Mucosa of stomach (tissue), 1 donor: ENCODE results near the gene HOXA10.

Experiments
- H3K27me3 ChIP-seq: one replicate; pipeline ENCODE4 v1.7.0; 2013; ENCODE audit warnings: mild to moderate bottlenecking, low read length; ENCODE audit not compliant: control insufficient read depth, insufficient read depth
- H3K36me3 ChIP-seq: one replicate; pipeline ENCODE4 v1.7.0; 2013; ENCODE audit warnings: low read length; ENCODE audit not compliant: control insufficient read depth, insufficient read depth
- H3K4me1 ChIP-seq: one replicate; pipeline ENCODE4 v1.7.0; 2013; ENCODE audit warnings: mild to moderate bottlenecking, low read length; ENCODE audit not compliant: control insufficient read depth, insufficient read depth
- H3K4me3 ChIP-seq: one replicate; pipeline ENCODE4 v1.7.0; 2013; ENCODE audit warnings: low read length
- H3K9ac ChIP-seq: one replicate; pipeline ENCODE4 v1.7.0; 2013; ENCODE audit warnings: mild to moderate bottlenecking, low read length, moderate library complexity
- H3K9me3 ChIP-seq: one replicate; pipeline ENCODE4 v1.7.0; 2013; ENCODE audit warnings: mild to moderate bottlenecking, low read length, moderate library complexity; ENCODE audit not compliant: control insufficient read depth
- donor health status: Pancreatic carcinoma.

The HOXA10 gene

GRCh38 chr7:27173956-27174873 lies at the start of gene HOXA10:
Gene HOXA10, minus strand, starts transcription at chr7:27174320. Its CDS starts 14 bp downstream, at chr7:27174306.
- Histone ChIP-seq H3K9ac (no peak within 1 kb of the TSS), H3K36me3 (no peaks in the 10 kb centered on the region), H3K9me3 (no peaks in the 10 kb centered on the region), H3K4me3 (no peak within 1 kb of the TSS), H3K27me3 (peaks cover 100% of the 10 kb centered on the region), H3K4me1 (peaks cover 15% of the 10 kb centered on the region)

- peaks cover 89% of the 10 kb centered on the region for H3K27me3 ChIP-seq
- H3K9ac ChIP-seq, result no peak overlapping the region
- H3K9me3 ChIP-seq, result no peaks in the 10 kb centered on the region
- H3K4me1 ChIP-seq, result no peaks in the 10 kb centered on the region
- no peak overlapping the region for H3K4me3 ChIP-seq
- no peaks in the 10 kb centered on the region for H3K36me3 ChIP-seq
These were observed 47.2 kb upstream of the HOXA10 start for GRCh38 chr7:27221201-27221797.

DNA sequence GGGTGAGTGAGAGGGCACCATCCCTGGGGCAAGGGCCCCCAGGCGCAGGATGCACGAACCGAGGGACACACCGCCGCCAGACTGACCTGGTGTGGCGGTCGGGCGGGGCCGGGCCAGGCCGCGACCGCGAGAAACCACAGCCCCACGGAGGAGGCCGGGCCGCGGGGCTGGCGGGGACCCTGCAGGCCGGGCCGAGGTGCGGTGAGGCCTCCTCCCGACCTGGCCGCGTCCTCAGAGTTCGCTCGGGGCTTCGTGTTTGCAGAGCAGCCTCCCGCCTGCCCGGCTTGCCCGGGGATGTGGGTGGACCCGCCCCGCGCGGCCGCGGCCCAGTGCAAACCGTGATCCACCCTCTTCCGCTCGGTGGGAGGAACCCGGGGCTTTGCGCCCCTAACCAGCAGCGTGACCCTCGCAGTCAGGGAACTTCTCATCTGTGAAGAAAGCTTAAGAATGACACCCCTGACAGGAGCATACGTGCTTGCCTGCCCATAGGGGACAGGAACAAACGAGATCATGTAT lies 46.4 kb upstream of the HOXA10 start:
- H3K9me3 ChIP-seq, result no peaks in the 10 kb centered on the region
- no peaks in the 10 kb centered on the region for H3K36me3 ChIP-seq
- no peaks in the 10 kb centered on the region for H3K4me1 ChIP-seq
- no peak overlapping the region for H3K4me3 ChIP-seq
- H3K27me3 ChIP-seq, result peaks cover 89% of the 10 kb centered on the region
- no peak overlapping the region for H3K9ac ChIP-seq

DNA sequence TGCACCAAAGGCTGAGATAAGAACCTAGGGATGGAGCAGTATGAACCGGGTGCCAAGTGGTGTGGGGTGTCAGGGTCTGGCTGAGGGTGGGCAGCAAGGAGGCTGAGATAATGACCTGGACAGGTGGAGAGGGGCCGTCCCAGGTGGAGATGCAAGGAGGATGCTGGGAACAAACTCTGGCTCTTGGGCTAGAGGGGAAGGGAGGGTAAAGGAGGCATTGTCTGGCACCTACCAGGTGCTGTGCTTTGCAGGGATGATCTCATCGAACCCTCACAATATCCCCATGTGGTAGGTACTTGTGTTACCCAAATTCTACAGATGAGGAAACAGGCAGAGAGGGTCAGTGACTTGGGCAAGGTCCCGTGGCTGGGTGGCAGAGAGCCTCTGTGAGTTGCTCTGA lies 45.7 kb upstream of the HOXA10 start:
- Histone ChIP-seq H3K36me3 (no peaks in the 10 kb centered on the region), H3K27me3 (peaks cover 89% of the 10 kb centered on the region), H3K4me1 (no peaks in the 10 kb centered on the region), H3K9ac (no peak overlapping the region), H3K9me3 (no peaks in the 10 kb centered on the region), H3K4me3 (no peak overlapping the region)

DNA sequence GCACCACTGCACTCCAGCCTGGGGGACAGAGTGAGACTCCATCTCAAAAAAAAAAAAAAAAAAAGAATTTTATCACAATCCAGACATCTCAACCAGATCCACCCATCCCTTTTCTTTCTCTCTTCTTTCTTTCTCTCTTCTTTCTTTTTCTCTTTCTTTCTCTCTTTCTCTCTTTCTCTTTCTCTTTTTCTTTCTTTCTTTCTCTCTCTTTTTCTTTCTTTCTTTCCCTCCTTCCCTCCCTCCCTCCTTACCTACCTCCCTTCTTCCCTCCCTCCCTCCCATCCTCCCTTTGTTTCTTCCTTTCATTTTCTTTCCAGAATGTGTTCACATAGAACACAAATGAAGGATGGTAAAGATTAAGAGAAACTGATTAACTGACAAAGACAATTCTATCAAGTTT lies 43.8 kb upstream of the HOXA10 start:
- no peaks in the 10 kb centered on the region for H3K36me3 ChIP-seq

GRCh38 chr7:27215356-27215755 lies 41.2 kb upstream of the HOXA10 start:
- Histone ChIP-seq H3K4me1 (peaks cover 16% of the 10 kb centered on the region), H3K4me3 (no peak overlapping the region), H3K27me3 (peaks cover 92% of the 10 kb centered on the region), H3K9ac (no peak overlapping the region), H3K9me3 (no peaks in the 10 kb centered on the region), H3K36me3 (no peaks in the 10 kb centered on the region)

More for the DNA sequence above, 43.8 kb upstream of the HOXA10 start:
- no peak overlapping the region for H3K4me3 ChIP-seq
- no peak overlapping the region for H3K9ac ChIP-seq
- H3K9me3 ChIP-seq, result no peaks in the 10 kb centered on the region
- peaks cover 6% of the 10 kb centered on the region for H3K4me1 ChIP-seq
- peaks cover 91% of the 10 kb centered on the region for H3K27me3 ChIP-seq

GRCh38 chr7:27214239-27214950 lies 40.3 kb upstream of the HOXA10 start:
- Histone ChIP-seq H3K4me1 (peaks cover 18% of the 10 kb centered on the region), H3K27me3 (peaks cover 92% of the 10 kb centered on the region), H3K36me3 (no peaks in the 10 kb centered on the region), H3K9ac (no peak overlapping the region), H3K4me3 (no peak overlapping the region), H3K9me3 (no peaks in the 10 kb centered on the region)

GRCh38 chr7:27213433-27214238 lies 39.5 kb upstream of the HOXA10 start:
- no peaks in the 10 kb centered on the region for H3K36me3 ChIP-seq
- H3K4me1 ChIP-seq, result peaks cover 18% of the 10 kb centered on the region
- H3K27me3 ChIP-seq, result peaks cover 91% of the 10 kb centered on the region
- H3K4me3 ChIP-seq, result no peak overlapping the region
- no peaks in the 10 kb centered on the region for H3K9me3 ChIP-seq
- no peak overlapping the region for H3K9ac ChIP-seq

GRCh38 chr7:27212497-27213432 lies 38.6 kb upstream of the HOXA10 start:
- H3K27me3 ChIP-seq, result peaks cover 94% of the 10 kb centered on the region
- H3K4me3 ChIP-seq, result no peak overlapping the region
- no peak overlapping the region for H3K9ac ChIP-seq
- no peaks in the 10 kb centered on the region for H3K9me3 ChIP-seq
- H3K36me3 ChIP-seq, result no peaks in the 10 kb centered on the region
- peaks cover 18% of the 10 kb centered on the region for H3K4me1 ChIP-seq

GRCh38 chr7:27211764-27212204 lies 37.7 kb upstream of the HOXA10 start:
- H3K4me3 ChIP-seq, result no peak overlapping the region
- H3K4me1 ChIP-seq, result peaks cover 18% of the 10 kb centered on the region
- no peaks in the 10 kb centered on the region for H3K36me3 ChIP-seq
- H3K27me3 ChIP-seq, result peaks cover 99% of the 10 kb centered on the region
- H3K9me3 ChIP-seq, result no peaks in the 10 kb centered on the region
- H3K9ac ChIP-seq, result no peak overlapping the region
